Activated CD4-positive, alpha-beta T cell treated with anti-CD3 and anti-CD28 coated beads, Interleukin-2, amount 10 ng/mL, durations not matched to agents 24 days and 14 days (primary cell): Measurements from ENCODE around the gene RBM4B. TPM values are rescaled to one million over a fixed set of nuclear protein-coding genes. Genes with fewer than 3 reads are reported as not detected.

Source experiments
- DNase-seq: peaks from one replicate; pipeline ENCODE4 v3.0.0; 2022
- H3K27ac Mint-ChIP-seq: one replicate; pipeline ENCODE4 v1.8.0; 2022; ENCODE audit warnings: mild to moderate bottlenecking, mixed read lengths
- H3K27me3 Mint-ChIP-seq: one replicate; pipeline ENCODE4 v1.8.0; 2022; ENCODE audit warnings: mixed read lengths
- H3K36me3 Mint-ChIP-seq: one replicate; pipeline ENCODE4 v1.8.0; 2022; ENCODE audit warnings: low read depth, mild to moderate bottlenecking, mixed read lengths
- H3K4me1 Mint-ChIP-seq: one replicate; pipeline ENCODE4 v1.8.0; 2021; ENCODE audit warnings: mixed read lengths
- H3K4me3 Mint-ChIP-seq: one replicate; pipeline ENCODE4 v1.8.0; 2022; ENCODE audit warnings: mild to moderate bottlenecking, moderate library complexity, mixed read lengths
- H3K9me3 Mint-ChIP-seq: one replicate; pipeline ENCODE4 v1.8.0; 2021; ENCODE audit warnings: mixed read lengths
- intact Hi-C: fragments of 100-400 bp; cut with micrococcal nuclease; formaldehyde crosslinking; loops from one replicate; pipeline ENCODE4 v1.15.1; 2023
- total RNA-seq: library from RNA; stranded (reverse); gene quantifications from 2 replicates; pipeline ENCODE4 v1.2.3, GENCODE V29; 2022

RBM4B gene
- total RNA-seq, 1 donor from 2014 or later: 15.6 TPM

- no peak for DNase-seq
- no peaks in the 10 kb centered on the region for H3K27me3 Mint-ChIP-seq
- H3K9me3 Mint-ChIP-seq: no peaks in the 10 kb centered on the region
- H3K27ac Mint-ChIP-seq: no peak overlapping the region
- H3K4me1 Mint-ChIP-seq: no peaks in the 10 kb centered on the region
- H3K36me3 Mint-ChIP-seq: no peaks in the 10 kb centered on the region
- intact Hi-C loops: no loop called here
- no peak overlapping the region for H3K4me3 Mint-ChIP-seq
Observed at GRCh38 chr11:66698491-66698890, 20.8 kb upstream of the RBM4B start.

GRCh38 chr11:66697988-66698387 is 20.3 kb upstream of the RBM4B start:
- no peaks in the 10 kb centered on the region for H3K9me3 Mint-ChIP-seq
- H3K27ac Mint-ChIP-seq: no peak overlapping the region
- H3K36me3 Mint-ChIP-seq: no peaks in the 10 kb centered on the region
- no peak for DNase-seq
- H3K27me3 Mint-ChIP-seq: no peaks in the 10 kb centered on the region
- no peaks in the 10 kb centered on the region for H3K4me1 Mint-ChIP-seq
- intact Hi-C loops: no loop called here
- no peak overlapping the region for H3K4me3 Mint-ChIP-seq

- no peak for DNase-seq
- Mint-ChIP-seq H3K27me3 (no peaks in the 10 kb centered on the region), H3K9me3 (no peaks in the 10 kb centered on the region), H3K36me3 (no peaks in the 10 kb centered on the region), H3K4me3 (no peak overlapping the region), H3K4me1 (no peaks in the 10 kb centered on the region), H3K27ac (no peak overlapping the region)
- intact Hi-C loops: no loop called here
Observed at GRCh38 chr11:66696146-66696545, 18.5 kb upstream of the RBM4B start.

GRCh38 chr11:66694732-66695207 is 17.1 kb upstream of the RBM4B start:
- no peaks in the 10 kb centered on the region for H3K4me1 Mint-ChIP-seq
- H3K27me3 Mint-ChIP-seq: no peaks in the 10 kb centered on the region
- H3K36me3 Mint-ChIP-seq: no peaks in the 10 kb centered on the region
- no peak overlapping the region for H3K4me3 Mint-ChIP-seq
- no peaks in the 10 kb centered on the region for H3K9me3 Mint-ChIP-seq
- intact Hi-C loops: loop anchor here (1.0 to 5.0 kb wide), 2 partner anchors 140 to 188 kb away; no protein-coding TSS in a partner anchor
- H3K27ac Mint-ChIP-seq: no peak overlapping the region
- DNase-seq: peak; percentile 95

- Mint-ChIP-seq H3K9me3 (no peaks in the 10 kb centered on the region), H3K27me3 (no peaks in the 10 kb centered on the region), H3K4me3 (no peak overlapping the region), H3K4me1 (no peaks in the 10 kb centered on the region), H3K27ac (no peak overlapping the region), H3K36me3 (no peaks in the 10 kb centered on the region)
- intact Hi-C loops: loop anchor here (1.0 to 5.0 kb wide), 2 partner anchors 140 to 188 kb away; no protein-coding TSS in a partner anchor
- DNase-seq: no peak
Observed at GRCh38 chr11:66694056-66694410, 16.3 kb upstream of the RBM4B start.

- DNase-seq: no peak
- H3K27ac Mint-ChIP-seq: no peak overlapping the region
- no peaks in the 10 kb centered on the region for H3K36me3 Mint-ChIP-seq
- H3K4me1 Mint-ChIP-seq: no peaks in the 10 kb centered on the region
- H3K27me3 Mint-ChIP-seq: no peaks in the 10 kb centered on the region
- H3K9me3 Mint-ChIP-seq: no peaks in the 10 kb centered on the region
- no peak overlapping the region for H3K4me3 Mint-ChIP-seq
- intact Hi-C loops: loop anchor here (1.0 to 5.0 kb wide), 2 partner anchors 141 to 189 kb away; no protein-coding TSS in a partner anchor
Observed at GRCh38 chr11:66693356-66694055, 15.8 kb upstream of the RBM4B start.

- Mint-ChIP-seq H3K27me3 (no peaks in the 10 kb centered on the region), H3K9me3 (no peaks in the 10 kb centered on the region), H3K4me3 (no peak overlapping the region), H3K4me1 (no peaks in the 10 kb centered on the region), H3K27ac (no peak overlapping the region), H3K36me3 (no peaks in the 10 kb centered on the region)
- no peak for DNase-seq
- intact Hi-C loops: loop anchor here (5.0 kb wide), 1 partner anchor 189 kb away; no protein-coding TSS in a partner anchor
Observed at GRCh38 chr11:66692871-66693331, 15.2 kb upstream of the RBM4B start.

GRCh38 chr11:66692446-66692845 is 14.8 kb upstream of the RBM4B start:
- no peaks in the 10 kb centered on the region for H3K36me3 Mint-ChIP-seq
- intact Hi-C loops: loop anchor here (5.0 kb wide), 1 partner anchor 190 kb away; no protein-coding TSS in a partner anchor
- DNase-seq: no peak
- no peaks in the 10 kb centered on the region for H3K4me1 Mint-ChIP-seq
- no peaks in the 10 kb centered on the region for H3K9me3 Mint-ChIP-seq
- H3K27ac Mint-ChIP-seq: no peak overlapping the region
- no peak overlapping the region for H3K4me3 Mint-ChIP-seq
- H3K27me3 Mint-ChIP-seq: no peaks in the 10 kb centered on the region

- no peak for DNase-seq
- H3K4me1 Mint-ChIP-seq: no peaks in the 10 kb centered on the region
- no peak overlapping the region for H3K27ac Mint-ChIP-seq
- H3K27me3 Mint-ChIP-seq: no peaks in the 10 kb centered on the region
- H3K4me3 Mint-ChIP-seq: no peak overlapping the region
- H3K9me3 Mint-ChIP-seq: no peaks in the 10 kb centered on the region
- intact Hi-C loops: loop anchor here (5.0 kb wide), 1 partner anchor 191 kb away; no protein-coding TSS in a partner anchor
- H3K36me3 Mint-ChIP-seq: no peaks in the 10 kb centered on the region
Observed at GRCh38 chr11:66691311-66691980, 13.8 kb upstream of the RBM4B start.

GRCh38 chr11:66689661-66690590 is 12.2 kb upstream of the RBM4B start:
- no peak for DNase-seq
- Mint-ChIP-seq H3K36me3 (no peaks in the 10 kb centered on the region), H3K9me3 (no peaks in the 10 kb centered on the region), H3K27me3 (no peaks in the 10 kb centered on the region), H3K4me1 (no peaks in the 10 kb centered on the region), H3K27ac (no peak overlapping the region), H3K4me3 (no peak overlapping the region)
- intact Hi-C loops: loop anchor here (5.0 kb wide), 1 partner anchor 192 kb away; no protein-coding TSS in a partner anchor

GRCh38 chr11:66688561-66689534 is 11.2 kb upstream of the RBM4B start:
- H3K4me3 Mint-ChIP-seq: no peak overlapping the region

GRCh38 chr11:66687831-66688281 is 10.2 kb upstream of the RBM4B start:
- H3K27me3 Mint-ChIP-seq: no peaks in the 10 kb centered on the region
- H3K36me3 Mint-ChIP-seq: no peaks in the 10 kb centered on the region
- H3K4me3 Mint-ChIP-seq: no peak overlapping the region
- no peaks in the 10 kb centered on the region for H3K9me3 Mint-ChIP-seq
- no peaks in the 10 kb centered on the region for H3K4me1 Mint-ChIP-seq
- H3K27ac Mint-ChIP-seq: no peak overlapping the region
- intact Hi-C loops: no loop called here
- DNase-seq: no peak

More at GRCh38 chr11:66688561-66689534, 11.2 kb upstream of the RBM4B start:
- DNase-seq: no peak
- Mint-ChIP-seq H3K9me3 (no peaks in the 10 kb centered on the region), H3K27ac (no peak overlapping the region), H3K36me3 (no peaks in the 10 kb centered on the region), H3K4me1 (no peaks in the 10 kb centered on the region), H3K27me3 (no peaks in the 10 kb centered on the region)
- intact Hi-C loops: no loop called here
